HL-60 (cell line): ENCODE results near the gene KRTAP5-7.

Experiments
- CTCF ChIP-seq: IDR thresholded peaks from one replicate; pipeline ENCODE4 v1.5.1; 2011; ENCODE audit warnings: low read length, control low read depth, inconsistent platforms; ENCODE audit not compliant: insufficient read depth
- GABPA ChIP-seq: IDR thresholded peaks from 2 replicates; pipeline ENCODE4 v1.6.1; 2012; ENCODE audit warnings: low read depth
- POLR2AphosphoS5 ChIP-seq: IDR thresholded peaks from 2 replicates; pipeline ENCODE4 v1.6.1; 2012; ENCODE audit warnings: low read depth
- SPI1 ChIP-seq: IDR thresholded peaks from 2 replicates; pipeline ENCODE4 v1.6.1; 2012; ENCODE audit warnings: low read depth, mild to moderate bottlenecking, borderline replicate concordance
- TF ChIP-seq, protein P1 (sequence below): IDR thresholded peaks from 2 replicates; pipeline ENCODE4 v1.6.1; 2012; ENCODE audit warnings: low read depth; ENCODE audit not compliant: insufficient replicate concordance

GRCh38 chr11:71484248-71485062 lies 42.6 kb upstream of the KRTAP5-7 start:
- no peak for TF ChIP-seq CTCF
- TF ChIP-seq POLR2AphosphoS5: no peak
- TF ChIP-seq GABPA: no peak
- TF ChIP-seq, protein P1, sequence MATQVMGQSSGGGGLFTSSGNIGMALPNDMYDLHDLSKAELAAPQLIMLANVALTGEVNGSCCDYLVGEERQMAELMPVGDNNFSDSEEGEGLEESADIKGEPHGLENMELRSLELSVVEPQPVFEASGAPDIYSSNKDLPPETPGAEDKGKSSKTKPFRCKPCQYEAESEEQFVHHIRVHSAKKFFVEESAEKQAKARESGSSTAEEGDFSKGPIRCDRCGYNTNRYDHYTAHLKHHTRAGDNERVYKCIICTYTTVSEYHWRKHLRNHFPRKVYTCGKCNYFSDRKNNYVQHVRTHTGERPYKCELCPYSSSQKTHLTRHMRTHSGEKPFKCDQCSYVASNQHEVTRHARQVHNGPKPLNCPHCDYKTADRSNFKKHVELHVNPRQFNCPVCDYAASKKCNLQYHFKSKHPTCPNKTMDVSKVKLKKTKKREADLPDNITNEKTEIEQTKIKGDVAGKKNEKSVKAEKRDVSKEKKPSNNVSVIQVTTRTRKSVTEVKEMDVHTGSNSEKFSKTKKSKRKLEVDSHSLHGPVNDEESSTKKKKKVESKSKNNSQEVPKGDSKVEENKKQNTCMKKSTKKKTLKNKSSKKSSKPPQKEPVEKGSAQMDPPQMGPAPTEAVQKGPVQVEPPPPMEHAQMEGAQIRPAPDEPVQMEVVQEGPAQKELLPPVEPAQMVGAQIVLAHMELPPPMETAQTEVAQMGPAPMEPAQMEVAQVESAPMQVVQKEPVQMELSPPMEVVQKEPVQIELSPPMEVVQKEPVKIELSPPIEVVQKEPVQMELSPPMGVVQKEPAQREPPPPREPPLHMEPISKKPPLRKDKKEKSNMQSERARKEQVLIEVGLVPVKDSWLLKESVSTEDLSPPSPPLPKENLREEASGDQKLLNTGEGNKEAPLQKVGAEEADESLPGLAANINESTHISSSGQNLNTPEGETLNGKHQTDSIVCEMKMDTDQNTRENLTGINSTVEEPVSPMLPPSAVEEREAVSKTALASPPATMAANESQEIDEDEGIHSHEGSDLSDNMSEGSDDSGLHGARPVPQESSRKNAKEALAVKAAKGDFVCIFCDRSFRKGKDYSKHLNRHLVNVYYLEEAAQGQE: no peak
- no peak for TF ChIP-seq SPI1
